Gastroesophageal sphincter (tissue), 3 donors: ENCODE data around the gene KCNAB1.

Experiments
- EP300 ChIP-seq: sonication (generic); formaldehyde crosslinking; IDR thresholded peaks from one replicate; pipeline ENCODE4 v1.6.1; 2017; ENCODE audit warnings: antibody characterized with exemption, mild to moderate bottlenecking
- POLR2A ChIP-seq, 2 donors: fragments of 450-650 bp; IDR thresholded peaks; one replicate each; pipeline ENCODE4 v1.6.1; 2017; ENCODE audit warnings: antibody characterized with exemption in 2 of 2, mild to moderate bottlenecking in 2 of 2, moderate library complexity in 1 of 2
- TF ChIP-seq, protein P1 (sequence below), 4 experiments: fragments of 200-600 bp in 2 of 4; fragments of 450-650 bp in 2 of 4; sonication (generic) in 1 of 4; IDR thresholded peaks; one replicate each; pipeline ENCODE4 v1.5.1; 2017 to 2019; ENCODE audit warnings: antibody characterized with exemption in 4 of 4, mild to moderate bottlenecking in 2 of 4, moderate library complexity in 2 of 4

- TF ChIP-seq POLR2A (IDR thresholded peaks at IDR 0.05), result no peak
- TF ChIP-seq, protein P1, sequence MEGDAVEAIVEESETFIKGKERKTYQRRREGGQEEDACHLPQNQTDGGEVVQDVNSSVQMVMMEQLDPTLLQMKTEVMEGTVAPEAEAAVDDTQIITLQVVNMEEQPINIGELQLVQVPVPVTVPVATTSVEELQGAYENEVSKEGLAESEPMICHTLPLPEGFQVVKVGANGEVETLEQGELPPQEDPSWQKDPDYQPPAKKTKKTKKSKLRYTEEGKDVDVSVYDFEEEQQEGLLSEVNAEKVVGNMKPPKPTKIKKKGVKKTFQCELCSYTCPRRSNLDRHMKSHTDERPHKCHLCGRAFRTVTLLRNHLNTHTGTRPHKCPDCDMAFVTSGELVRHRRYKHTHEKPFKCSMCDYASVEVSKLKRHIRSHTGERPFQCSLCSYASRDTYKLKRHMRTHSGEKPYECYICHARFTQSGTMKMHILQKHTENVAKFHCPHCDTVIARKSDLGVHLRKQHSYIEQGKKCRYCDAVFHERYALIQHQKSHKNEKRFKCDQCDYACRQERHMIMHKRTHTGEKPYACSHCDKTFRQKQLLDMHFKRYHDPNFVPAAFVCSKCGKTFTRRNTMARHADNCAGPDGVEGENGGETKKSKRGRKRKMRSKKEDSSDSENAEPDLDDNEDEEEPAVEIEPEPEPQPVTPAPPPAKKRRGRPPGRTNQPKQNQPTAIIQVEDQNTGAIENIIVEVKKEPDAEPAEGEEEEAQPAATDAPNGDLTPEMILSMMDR (IDR thresholded peaks at IDR 0.05), result no peak
- no peak for TF ChIP-seq EP300
Observed at GRCh38 chr3:156575641-156576040, 455.3 kb downstream of the KCNAB1 start.
